Epidermal melanocyte (primary cell): ENCODE results near the gene VCX3A.
"Not testable (repeated sequence)": the region's sequence is repeated elsewhere in the genome, so short reads cannot be mapped to it uniquely, and the experiment has no call there.

Experiments used
- DNase-seq: peaks from one replicate; pipeline ENCODE4 v3.0.0; 2011; ENCODE audit warnings: low spot score; ENCODE audit not compliant: insufficient read length

VCX3A gene

GRCh38 chrX:6535018-6535417 lies at the start of gene VCX3A:
Gene VCX3A, minus strand, starts transcription at chrX:6535118. Its CDS starts 621 bp downstream, at chrX:6534497.
- DNase-seq = not testable (repeated sequence)

- DNase-seq = no peak
Observed at GRCh38 chrX:6574762-6575161, 39.8 kb upstream of the VCX3A start.

GRCh38 chrX:6568031-6568430 lies 33.1 kb upstream of the VCX3A start:
- DNase-seq = no peak

GRCh38 chrX:6558979-6559378 lies 24.1 kb upstream of the VCX3A start:
- DNase-seq = no peak

- DNase-seq = no peak
Observed at GRCh38 chrX:6557690-6558089, 22.8 kb upstream of the VCX3A start.

- DNase-seq = no peak
Observed at GRCh38 chrX:6550999-6551398, 16.1 kb upstream of the VCX3A start.

GRCh38 chrX:6545712-6546111 lies 10.8 kb upstream of the VCX3A start:
- DNase-seq = no peak

- no peak for DNase-seq
Observed at GRCh38 chrX:6526564-6527136, 8.3 kb downstream of the VCX3A start.

- DNase-seq = no peak
Observed at GRCh38 chrX:6517376-6517775, 17.5 kb downstream of the VCX3A start.

- DNase-seq = no peak
Observed at GRCh38 chrX:6506444-6506843, 28.5 kb downstream of the VCX3A start.

- DNase-seq = no peak
Observed at GRCh38 chrX:6505960-6506359, 29.0 kb downstream of the VCX3A start.

- DNase-seq = no peak
Observed at GRCh38 chrX:6500719-6501118, 34.2 kb downstream of the VCX3A start.

GRCh38 chrX:6498324-6498723 lies 36.6 kb downstream of the VCX3A start:
- no peak for DNase-seq
